NOMO-1 treated with dmso at 0.1 percent for 144 hours (cell line): Measurements from ENCODE around the gene FAM3C.

Experiments used
- DNase-seq: peaks from one replicate; lab custom pipeline; 2025; ENCODE audit not compliant: unreplicated experiment; lab: John Stamatoyannopoulos, UW

Gene FAM3C

DNA sequence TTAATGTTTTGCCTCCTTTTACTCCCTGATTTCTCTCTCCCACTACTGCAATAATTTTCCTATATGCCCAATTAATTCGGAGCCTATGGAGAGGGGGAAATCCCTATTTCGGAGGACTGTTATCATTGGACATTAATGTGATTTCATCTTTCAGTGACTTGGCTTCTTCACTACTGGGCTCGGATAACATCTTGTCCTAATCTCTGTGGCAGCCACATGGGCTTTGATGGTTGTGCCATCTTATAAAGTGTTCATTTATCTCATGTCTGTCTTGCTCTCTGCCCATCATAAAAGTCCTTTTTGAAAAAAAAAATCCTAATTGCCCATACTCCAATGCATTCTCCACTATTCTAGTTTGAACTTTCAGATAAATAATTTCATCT, 15.5 kb upstream of the FAM3C start:
- DNase-seq: no peak

DNA sequence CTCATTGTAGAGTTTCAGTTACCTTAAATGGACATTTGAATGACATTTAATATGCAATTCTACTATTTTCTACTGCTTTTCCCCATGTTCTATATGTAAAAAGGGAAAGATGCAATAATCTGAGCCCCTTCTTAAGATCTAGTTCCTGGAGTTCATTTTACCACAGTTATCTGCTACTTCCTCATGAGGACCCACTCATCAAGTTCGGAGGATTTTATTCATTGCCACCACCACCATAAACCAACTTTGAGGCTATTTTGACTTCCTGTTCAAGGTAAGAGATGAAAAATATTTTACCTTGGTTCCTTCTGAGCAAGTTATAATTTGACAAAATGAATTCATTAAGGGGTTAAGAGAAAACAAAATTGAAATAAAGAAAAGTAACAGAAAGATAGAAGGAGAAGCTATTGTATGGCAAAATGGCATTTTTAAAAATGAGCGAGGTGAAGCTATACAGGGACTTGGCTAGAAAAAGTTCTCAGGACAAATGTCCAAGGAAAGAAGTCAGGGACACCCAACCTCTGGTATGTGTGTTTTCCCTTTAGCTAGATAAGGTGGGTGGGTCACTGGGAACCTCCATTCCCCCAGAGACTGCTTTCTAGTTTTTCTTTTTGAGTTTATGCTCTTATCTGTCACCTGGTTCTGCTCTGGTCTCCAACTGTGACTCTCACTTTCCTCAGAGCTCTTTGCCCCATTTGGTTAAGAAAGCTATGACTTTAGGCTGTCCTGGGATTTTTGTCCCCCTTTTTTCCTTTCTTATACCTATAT, 14.9 kb upstream of the FAM3C start:
- no peak for DNase-seq

DNA sequence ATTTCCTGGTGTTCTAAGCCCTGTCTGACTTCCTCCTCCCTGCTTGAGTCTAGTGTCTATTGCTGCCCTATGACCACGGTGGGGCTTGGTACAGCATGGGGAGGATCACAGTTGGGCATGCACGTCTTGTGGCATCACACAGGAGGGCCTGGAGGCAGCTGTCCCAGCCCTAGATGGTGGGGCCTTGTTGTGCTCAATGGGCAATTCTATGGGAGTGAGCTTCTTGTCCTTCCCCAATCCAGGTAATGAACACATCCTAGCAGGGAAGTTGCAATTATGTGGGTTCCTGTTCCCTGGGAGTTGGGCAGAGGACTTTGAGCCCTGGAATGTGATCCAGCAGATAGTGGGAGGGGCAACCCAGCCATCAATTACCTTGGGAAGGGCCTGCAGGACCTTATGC, 10.8 kb upstream of the FAM3C start:
- no peak for DNase-seq

DNA sequence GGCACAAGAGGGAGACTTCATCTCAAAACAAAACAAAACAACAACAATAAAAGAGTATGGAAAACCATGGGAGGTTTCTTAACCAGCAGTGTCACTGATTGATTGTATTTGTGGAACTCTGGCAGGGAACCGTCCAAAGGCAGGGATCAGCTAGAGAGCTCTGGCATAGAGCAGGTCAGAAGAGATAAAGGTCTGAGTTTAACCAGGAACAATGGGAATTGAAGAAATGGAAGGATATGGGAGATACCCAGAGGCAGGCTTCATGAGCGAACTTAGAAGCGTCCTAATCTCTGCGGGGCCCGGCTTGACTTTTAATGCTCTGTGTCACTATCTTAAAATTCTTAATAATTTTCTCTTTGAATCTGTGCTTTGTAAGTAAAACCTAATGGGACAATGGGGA, 10.4 kb upstream of the FAM3C start:
- no peak for DNase-seq

DNA sequence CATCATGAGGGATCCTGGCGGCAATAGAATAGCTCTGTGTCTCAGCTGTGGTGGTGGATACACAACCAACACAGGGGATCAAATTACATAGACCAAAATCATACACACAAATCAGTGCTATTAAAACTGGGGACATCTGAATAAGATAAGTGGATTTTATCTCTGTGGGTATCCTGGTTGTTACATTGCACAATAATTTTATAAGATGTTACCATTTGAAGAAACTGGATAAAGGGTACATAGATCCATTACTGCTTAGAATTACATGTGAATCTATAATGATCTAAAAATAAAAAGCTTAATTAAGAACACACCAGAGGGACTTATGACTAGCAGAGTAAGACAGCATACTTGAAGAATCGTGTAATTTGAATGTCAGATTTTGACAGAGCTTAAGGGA, 8.2 kb upstream of the FAM3C start:
- DNase-seq: no peak

DNA sequence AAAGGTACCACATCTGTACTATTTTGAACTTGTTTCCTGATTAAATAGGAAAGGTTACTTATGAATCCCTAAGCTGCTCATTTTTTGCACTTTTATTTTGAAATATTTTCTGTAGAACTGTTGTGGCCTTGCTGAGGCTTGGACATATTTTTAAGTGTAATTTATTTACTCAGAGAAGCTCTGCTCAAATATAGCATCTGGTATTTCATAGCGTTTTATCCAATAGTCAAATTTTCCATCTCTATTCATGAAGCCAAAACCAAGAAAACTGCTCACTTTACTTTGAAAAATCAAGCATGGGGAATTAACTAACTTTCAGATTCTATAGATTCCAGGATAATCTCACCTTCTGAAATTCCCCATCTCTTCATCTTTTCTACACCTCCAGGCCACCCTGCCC, 6.6 kb upstream of the FAM3C start:
- DNase-seq: no peak

DNA sequence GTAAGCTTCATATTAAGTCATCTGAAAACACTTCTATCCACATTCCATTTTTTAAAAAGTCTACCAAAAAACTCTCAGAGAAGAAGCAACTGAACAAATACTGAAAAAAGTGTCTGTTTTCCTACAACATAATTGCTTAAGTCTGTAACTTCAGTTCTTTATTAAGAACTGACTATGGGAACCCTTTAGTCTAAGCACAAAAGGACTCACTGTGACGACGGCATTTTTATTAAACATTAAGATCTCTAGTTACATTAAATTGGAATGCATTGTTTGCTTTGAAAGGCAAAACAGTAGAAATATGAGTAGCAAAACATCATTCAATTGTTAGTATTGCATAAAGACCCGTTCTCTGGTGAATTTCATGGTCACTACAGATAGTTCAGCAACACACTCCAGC, 5.8 kb upstream of the FAM3C start:
- no peak for DNase-seq

DNA sequence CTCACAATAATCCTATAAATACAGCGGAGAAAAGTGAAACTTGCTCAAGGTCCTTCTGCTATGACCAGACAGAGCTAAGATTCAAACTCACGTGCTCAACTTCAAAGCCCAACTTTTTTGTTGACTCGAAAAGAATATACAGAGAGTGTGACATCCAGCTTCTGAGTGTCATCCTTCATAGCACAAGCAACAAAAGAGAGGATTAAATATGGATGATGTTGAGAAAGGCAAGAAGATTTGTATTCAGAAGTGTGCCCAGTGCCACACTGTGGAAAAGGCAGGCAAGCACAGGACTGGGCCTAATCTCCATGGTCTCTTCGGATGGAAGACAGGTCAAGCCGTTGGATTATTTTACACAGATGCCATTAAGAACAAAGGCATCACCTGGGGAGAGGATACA, 2.1 kb upstream of the FAM3C start:
- DNase-seq: no peak

DNA sequence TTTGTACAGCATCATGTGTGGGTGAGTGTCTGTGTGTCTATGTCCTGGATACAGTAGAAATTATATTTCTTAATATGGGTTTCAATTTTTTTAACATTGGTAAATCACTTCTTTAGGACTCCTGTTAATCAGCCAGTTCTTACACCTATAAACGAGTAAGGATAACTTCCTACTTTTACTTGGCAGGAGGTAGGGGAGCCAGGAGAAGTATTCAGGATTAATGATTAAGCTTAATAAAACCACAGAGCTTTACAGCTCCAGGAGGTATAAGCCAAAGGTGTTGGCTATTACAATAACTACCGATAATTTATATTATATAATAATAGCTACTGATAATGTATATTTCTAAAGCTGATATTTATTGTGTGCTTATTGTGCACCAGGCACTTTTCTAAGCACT, 1.7 kb upstream of the FAM3C start:
- no peak for DNase-seq

DNA sequence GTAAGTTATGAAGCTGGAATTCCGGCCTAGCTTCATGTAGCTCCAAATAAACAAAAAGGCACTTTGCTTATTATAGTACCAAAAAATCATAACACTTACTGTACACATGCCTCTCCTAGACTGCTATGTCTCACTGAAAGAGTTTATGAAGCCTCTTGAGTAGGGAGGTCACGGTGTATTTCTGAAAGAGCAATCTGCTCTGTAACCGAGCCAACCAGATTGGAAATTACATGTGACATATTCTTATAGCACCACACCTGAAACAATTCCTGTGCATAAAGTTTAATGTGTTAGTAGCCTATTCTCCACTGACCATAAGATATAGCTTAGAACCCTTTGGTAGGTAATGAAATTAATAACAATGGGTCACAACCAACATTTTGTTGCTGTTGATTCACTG, 1.3 kb upstream of the FAM3C start:
- DNase-seq: no peak

DNA sequence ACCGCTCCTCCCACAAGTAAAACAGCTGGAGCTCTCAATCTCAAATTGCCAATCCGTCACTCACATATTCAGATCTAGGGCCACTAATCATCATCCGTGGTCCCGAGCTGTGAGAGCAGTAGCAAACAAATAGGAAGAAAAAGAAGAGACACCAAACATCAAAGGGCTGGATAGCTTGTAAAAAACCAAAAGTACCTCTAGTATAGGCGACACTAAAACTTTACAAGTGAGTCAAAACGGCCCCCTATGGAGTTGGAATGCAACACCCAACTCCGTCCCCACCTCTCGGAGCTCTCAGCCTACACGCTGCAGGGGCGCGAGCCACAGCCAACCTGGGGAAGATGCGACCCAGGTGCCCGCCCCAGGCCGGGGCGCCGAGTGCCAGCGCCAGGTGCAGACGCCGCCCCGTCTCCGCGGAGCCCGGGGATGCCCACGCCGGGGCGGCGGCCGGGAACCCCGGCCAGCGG, 581 bp downstream of the FAM3C start:
- DNase-seq: no peak

DNA sequence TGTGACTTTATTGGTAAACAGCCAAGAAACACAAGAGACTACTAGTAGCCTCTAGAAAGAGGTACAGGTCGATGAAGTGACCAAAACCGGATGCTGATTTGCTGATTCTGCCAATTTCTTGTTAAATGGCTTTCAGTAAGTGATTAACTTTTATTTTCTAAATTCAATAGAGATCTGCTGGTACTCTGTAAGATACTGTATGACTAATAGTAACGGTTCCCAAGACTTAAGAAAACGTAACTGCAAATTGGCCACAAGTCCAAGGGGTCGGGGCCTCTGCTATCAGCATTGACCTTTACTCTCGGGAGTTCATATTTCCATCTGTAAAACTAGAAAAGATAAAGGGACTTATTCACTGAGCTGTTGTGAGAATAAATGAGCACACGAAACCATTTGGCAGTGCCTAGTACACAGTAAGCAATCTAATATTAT, 1.4 kb downstream of the FAM3C start:
- no peak for DNase-seq

DNA sequence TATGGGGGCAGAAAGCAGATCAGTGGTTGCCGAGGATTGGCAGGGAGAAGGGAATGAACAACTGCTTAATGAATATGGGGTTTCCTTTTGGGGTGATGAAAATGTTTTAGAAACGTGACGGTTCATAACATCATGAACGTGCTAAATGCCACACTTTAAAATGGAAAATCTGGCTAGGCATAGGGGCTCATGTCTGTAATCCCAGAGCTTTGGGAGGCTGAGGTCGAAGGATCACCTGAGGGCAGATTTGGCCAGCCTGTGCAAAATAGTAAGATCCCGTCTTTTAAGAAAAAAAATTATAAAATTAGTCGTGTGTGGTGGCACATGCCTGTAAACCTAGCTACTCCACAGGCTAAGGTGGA, 3.1 kb downstream of the FAM3C start:
- no peak for DNase-seq

DNA sequence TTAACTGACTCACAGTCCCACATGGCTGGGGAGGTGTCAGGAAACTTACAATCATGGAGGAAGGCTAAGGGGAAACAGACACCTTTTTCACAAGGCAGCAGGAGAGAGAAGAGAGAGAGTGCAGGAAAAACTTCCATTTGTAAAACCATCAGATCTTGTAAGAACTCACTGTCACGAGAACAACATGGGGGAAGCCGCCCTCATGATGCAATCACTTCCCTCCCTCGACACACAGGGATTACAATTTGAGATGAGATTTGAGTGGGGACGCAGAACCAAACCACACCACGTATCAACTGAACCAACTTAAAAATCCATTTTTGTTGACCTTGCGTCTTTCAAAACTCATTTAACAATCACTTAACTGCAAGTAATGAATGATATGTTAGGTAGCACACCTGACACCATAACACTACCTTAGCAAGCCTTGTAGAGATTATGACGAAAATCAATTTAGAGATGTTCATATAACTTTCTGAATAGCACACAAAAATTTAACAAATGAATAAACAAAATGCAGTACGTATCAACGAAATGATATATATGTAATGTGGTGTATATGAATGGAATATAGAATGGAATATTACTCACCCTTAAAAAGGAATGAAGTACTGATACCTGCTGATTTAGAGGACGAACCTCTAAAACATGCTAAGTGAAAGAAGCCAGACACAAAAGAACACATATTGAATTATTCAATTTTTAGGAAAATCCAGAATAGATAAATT, 3.7 kb downstream of the FAM3C start:
- no peak for DNase-seq

DNA sequence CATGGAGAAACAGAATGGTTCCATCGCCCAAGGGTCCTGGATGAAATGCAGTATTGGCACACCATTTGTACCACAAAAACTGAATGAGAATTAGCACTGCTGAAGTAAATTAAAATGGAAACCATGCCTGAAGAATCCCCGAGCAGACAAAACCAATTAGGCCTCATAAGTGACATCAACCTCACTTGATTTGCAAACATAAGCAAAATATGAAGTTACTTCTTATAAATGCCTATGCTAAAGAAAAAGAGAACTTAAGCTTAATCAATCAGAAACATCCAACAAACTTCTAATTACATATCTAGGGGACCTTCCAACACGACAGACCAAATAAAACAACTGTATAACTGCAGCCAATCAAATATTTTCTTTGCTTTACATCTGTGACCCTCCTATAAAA, 4.4 kb downstream of the FAM3C start:
- no peak for DNase-seq

DNA sequence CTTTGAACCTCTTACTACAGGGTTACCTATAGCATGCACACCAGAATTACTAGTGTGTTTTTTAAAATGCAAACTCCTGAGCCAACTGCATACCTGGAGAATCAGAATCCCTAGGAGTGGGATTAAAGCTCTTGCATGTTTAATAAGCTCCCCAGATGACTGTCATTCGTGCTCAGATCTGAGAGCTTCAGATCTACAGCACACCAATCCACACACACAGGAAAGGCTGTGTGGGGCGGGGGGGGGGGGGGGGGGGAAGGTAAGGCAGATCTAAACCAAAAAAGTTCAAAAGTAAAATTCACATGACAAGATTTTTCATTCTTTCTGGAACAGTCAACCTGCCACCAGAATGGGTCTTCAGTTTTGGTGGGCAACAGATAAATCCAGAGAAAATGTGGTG, 5.5 kb downstream of the FAM3C start:
- DNase-seq: no peak

DNA sequence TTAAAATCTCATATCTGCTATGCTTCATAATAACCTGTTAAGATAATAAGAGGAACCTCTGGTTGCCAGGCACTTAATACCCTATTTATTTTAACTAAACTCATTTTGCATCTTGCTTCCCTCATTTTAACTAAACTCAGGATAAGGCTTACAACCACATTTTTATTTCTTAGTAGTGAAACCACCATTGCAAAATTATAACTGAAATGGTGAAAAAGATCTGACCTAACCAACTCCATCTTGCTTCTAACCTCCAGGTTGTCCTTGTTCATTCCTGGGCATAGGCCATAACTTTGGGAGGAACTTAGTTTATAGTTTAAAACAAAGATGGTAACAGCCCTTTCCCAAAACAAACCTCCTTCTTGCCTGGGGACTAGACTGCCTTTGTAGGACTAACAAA, 6.0 kb downstream of the FAM3C start:
- no peak for DNase-seq

DNA sequence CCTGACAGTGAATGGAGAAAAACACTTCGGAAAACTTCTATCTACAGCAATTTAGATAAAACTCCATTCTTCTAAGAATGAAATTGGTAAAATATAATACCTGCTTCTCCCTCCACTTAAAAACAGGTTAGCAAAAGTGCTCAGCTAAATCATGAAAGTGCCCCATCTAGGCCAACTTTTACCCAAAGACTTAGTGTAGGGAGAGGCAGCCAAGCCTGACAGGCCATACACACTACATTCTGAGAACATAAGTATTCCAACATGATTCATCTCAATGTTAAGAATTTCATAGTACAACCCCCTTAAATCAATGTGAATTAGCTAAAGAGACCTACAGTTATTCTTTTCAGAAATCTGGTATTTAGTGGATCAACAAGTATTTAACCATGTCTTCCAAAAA, 7.2 kb downstream of the FAM3C start:
- DNase-seq: no peak

DNA sequence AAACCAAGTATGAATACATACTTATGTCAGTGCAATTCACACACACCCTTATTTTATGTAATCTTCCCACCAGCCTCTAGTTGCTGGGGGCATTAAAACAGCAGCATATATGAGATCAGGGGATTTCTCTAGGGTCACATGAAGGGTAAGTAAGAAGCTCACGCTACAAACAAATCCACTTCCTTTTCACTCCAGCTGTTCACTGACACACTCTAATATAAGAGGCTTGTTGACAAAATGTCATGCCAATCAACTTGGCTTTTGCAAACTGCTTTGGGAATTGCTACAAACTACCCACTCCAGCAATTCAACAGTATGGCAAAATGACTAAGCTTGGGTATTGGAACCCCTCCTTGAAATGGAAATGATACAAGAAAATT, 10.3 kb downstream of the FAM3C start:
- no peak for DNase-seq

DNA sequence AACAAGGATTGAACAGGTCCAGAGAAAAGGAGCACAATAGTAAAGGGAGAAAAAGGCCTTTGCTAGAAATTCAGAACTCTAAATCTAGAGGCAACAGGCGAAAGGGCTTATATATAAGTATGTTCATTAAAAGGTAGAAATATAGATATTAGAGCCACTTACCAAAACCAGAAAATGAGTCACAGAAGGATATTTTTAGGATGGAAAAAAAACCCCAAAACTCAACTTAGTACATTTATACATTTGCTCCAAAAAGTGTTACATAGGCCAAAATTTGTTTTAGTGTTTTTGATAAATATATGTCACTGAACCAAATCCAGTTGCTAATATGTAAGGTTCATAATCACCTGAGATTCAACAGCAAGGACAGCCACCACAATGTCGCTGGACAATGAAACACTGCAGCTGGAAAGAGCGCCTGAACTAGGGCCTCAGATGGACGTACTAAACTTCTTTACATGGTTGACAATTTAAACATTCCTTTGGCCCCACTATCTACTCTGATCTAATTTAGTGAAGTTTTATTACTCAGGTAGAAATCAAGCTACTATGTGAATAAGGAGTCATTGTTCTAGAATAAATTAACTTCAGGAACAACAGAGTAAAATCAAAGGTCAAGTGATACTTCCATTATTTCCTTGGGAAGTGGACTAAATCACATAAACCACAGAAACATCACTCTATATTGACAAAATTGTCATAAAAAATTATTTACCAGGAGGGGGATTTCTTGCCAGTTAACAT, 10.9 kb downstream of the FAM3C start:
- no peak for DNase-seq

DNA sequence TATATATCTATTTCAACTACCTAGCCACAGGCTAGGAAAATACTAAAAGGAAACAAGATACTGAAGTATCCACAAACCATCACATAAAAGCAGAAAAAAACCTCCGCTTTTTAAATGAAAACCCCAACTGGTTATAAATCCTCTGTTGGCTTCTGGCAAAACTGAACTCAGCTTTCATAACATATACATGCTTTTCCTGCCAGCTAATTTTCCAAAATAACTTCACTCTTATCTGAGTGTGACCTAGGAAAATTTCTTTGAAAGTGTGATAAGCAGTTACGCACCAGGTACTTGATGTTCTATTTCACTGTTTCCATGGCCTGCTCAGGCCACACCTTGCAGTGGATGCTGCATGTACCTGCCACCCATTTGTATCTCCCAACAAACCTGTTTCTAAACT, 11.8 kb downstream of the FAM3C start:
- DNase-seq: no peak

DNA sequence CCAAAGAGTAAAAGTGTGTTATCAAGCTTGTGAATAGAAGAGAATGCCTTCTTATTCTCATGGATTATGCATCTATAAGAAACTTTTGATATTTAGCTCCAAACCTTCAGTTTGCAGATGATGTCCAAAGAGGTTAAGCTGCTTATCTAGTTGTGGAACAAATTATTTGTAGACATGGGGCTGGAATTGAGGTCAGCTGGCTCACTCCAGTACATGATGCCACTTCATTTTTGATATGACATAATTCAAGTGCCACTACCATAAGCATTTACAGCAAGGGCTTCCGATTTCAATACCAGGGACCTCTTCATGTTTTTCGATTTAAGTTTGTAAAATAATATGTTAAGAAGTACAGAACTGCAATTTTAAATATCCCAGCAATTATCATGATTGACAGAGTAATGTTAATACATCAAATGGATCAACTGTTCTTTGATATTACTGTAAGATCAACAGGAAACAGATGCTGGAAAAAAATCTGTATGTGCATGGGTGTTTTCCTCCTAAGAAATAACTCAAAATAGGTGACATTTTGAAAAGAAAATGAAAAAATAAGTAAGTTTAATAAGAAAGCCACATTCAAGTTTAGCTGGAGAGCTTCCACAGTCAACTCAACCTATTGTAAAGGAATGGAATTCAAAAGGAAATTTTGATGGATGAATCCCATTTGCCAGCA, 12.7 kb downstream of the FAM3C start:
- DNase-seq: no peak
